ENCODE data around the gene SUFU.

The SUFU gene

DNA sequence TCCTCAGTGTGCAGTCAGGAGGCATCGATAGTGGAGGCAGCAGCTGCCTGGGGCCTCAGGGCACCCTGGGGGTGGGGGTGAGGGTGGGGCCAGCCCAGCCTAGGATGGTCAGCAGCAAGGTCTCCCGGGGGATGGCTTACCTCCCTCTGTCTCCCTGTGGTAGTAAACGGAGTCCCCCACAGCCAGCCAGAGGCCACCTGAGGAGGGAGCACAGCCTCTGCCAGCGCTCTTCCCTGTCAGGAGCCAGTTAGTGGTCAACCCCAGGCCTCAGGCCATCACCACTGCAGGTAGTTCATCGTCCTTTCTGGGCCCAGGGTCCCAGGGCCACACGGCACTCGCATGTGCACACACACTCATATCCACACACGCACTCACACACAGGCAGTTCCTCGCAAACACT is 23.4 kb upstream of the SUFU start:
- TF ChIP-seq, protein P1, sequence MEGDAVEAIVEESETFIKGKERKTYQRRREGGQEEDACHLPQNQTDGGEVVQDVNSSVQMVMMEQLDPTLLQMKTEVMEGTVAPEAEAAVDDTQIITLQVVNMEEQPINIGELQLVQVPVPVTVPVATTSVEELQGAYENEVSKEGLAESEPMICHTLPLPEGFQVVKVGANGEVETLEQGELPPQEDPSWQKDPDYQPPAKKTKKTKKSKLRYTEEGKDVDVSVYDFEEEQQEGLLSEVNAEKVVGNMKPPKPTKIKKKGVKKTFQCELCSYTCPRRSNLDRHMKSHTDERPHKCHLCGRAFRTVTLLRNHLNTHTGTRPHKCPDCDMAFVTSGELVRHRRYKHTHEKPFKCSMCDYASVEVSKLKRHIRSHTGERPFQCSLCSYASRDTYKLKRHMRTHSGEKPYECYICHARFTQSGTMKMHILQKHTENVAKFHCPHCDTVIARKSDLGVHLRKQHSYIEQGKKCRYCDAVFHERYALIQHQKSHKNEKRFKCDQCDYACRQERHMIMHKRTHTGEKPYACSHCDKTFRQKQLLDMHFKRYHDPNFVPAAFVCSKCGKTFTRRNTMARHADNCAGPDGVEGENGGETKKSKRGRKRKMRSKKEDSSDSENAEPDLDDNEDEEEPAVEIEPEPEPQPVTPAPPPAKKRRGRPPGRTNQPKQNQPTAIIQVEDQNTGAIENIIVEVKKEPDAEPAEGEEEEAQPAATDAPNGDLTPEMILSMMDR (IDR thresholded peaks at IDR 0.05; ENCODE audit: borderline replicate concordance, extremely low read depth, low read length, poor library complexity, severe bottlenecking), result no peak
- no peak for TF ChIP-seq EZH2 (IDR thresholded peaks at IDR 0.05; ENCODE audit: borderline replicate concordance, low read depth, low read length, severe bottlenecking)
- Histone ChIP-seq H3K4me1 (ENCODE audit: insufficient read depth, low read length) (no peaks in the 10 kb centered on the region), H4K20me1 (ENCODE audit: insufficient read depth, low read length) (peaks cover 30% of the 10 kb centered on the region), H3K4me3 (ENCODE audit: low read depth in 1 of 2, low read length in 2 of 2) (no peak overlapping the region), H3K4me2 (ENCODE audit: insufficient read depth, low read length) (no peak overlapping the region), H3K9ac (ENCODE audit: low read depth, low read length) (no peak overlapping the region), H3K27ac (ENCODE audit: low read length) (no peak overlapping the region), H3K79me2 (ENCODE audit: insufficient read depth, low read length) (no peaks in the 10 kb centered on the region), H3K27me3 (ENCODE audit: insufficient read depth, low read length, poor library complexity) (no peaks in the 10 kb centered on the region), H3K9me3 (ENCODE audit: insufficient read depth, low read length, severe bottlenecking) (no peaks in the 10 kb centered on the region), H3K36me3 (ENCODE audit: insufficient read depth, low read length) (peaks cover 84% of the 10 kb centered on the region), H2AFZ (ENCODE audit: low read depth, low read length) (no peak overlapping the region)
- DNase-seq, result no peak
- ATAC-seq (ENCODE audit: insufficient read depth, low read depth), result no peak

DNA sequence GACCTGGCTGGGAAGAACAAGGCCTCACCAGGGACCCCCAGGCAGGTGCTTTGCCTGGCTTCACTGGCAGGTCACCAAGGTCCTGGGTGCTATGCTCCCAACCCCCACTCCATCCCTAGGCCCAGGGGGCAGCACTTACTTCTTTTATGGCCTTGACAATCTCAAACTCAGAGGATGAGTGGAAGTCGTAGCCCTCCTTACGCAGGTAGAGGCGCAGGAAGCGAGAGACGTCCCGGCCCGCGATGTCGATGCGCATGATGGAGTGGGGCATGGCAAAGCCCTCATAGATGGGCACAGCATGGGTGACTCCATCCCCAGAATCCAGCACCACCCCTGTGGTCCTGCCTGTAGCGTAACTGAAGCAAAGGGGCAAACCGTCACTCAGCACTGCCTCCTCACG is 19.8 kb upstream of the SUFU start:
- H4K20me1 ChIP-seq (ENCODE audit: insufficient read depth, low read length), result peaks cover 31% of the 10 kb centered on the region
- ATAC-seq (ENCODE audit: insufficient read depth, low read depth) (no peak), DNase-seq (no peak)
- peaks cover 99% of the 10 kb centered on the region for H3K36me3 ChIP-seq (ENCODE audit: insufficient read depth, low read length)
- no peak for TF ChIP-seq EZH2 (IDR thresholded peaks at IDR 0.05; ENCODE audit: borderline replicate concordance, low read depth, low read length, severe bottlenecking)
- TF ChIP-seq, protein P1 (IDR thresholded peaks at IDR 0.05; ENCODE audit: borderline replicate concordance, extremely low read depth, low read length, poor library complexity, severe bottlenecking), result no peak
- H2AFZ ChIP-seq (ENCODE audit: low read depth, low read length), result no peak overlapping the region
- H3K27ac ChIP-seq (ENCODE audit: low read length), result no peak overlapping the region
- H3K9ac ChIP-seq (ENCODE audit: low read depth, low read length), result no peak overlapping the region
- H3K4me3 ChIP-seq (ENCODE audit: low read depth in 1 of 2, low read length in 2 of 2), result no peak overlapping the region
- H3K9me3 ChIP-seq (ENCODE audit: insufficient read depth, low read length, severe bottlenecking), result no peaks in the 10 kb centered on the region
- no peak overlapping the region for H3K4me2 ChIP-seq (ENCODE audit: insufficient read depth, low read length)
- H3K27me3 ChIP-seq (ENCODE audit: insufficient read depth, low read length, poor library complexity), result no peaks in the 10 kb centered on the region
- no peaks in the 10 kb centered on the region for H3K79me2 ChIP-seq (ENCODE audit: insufficient read depth, low read length)
- no peaks in the 10 kb centered on the region for H3K4me1 ChIP-seq (ENCODE audit: insufficient read depth, low read length)

DNA sequence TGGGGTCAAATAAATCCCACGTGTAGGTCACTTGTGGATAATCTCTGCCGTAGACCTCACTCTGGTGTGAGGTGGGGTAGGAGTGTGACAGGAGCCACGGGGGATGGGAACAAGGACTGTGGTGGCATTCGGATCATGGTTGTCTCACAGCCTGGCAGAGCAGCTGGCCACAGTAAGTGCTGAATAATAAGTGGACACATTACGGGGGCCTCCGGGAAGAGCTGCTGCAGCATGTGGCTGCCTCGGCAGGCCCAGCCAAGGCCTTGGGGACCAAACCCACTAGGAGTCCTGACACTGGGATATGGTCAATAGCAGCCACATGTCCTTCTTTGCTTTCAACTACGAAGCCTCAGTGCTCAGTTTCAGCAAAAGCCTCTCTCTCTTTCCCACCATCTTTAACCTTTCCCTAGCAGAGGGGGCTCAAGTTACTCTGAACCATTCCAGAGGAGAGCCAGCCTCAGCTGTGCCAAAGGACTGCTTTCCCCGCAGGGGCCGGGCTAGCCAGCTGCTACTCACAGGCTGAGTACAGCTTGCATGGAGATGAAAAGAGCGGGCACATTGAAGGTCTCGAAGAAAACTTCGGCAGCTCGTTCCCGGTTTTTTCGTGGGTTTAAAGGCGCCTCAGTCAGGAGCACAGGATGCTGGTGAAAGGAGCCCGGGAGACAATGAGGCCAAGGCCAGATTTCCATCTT is 18.5 kb upstream of the SUFU start:
- H3K27ac ChIP-seq (ENCODE audit: low read length), result no peak overlapping the region
- H3K9ac ChIP-seq (ENCODE audit: low read depth, low read length), result no peak overlapping the region
- H3K4me2 ChIP-seq (ENCODE audit: insufficient read depth, low read length), result no peak overlapping the region
- no peaks in the 10 kb centered on the region for H3K9me3 ChIP-seq (ENCODE audit: insufficient read depth, low read length, severe bottlenecking)
- DNase-seq (no peak), ATAC-seq (ENCODE audit: insufficient read depth, low read depth) (no peak)
- H3K4me3 ChIP-seq (ENCODE audit: low read depth in 1 of 2, low read length in 2 of 2), result no peak overlapping the region
- H3K4me1 ChIP-seq (ENCODE audit: insufficient read depth, low read length), result no peaks in the 10 kb centered on the region
- TF ChIP-seq, protein P1 (IDR thresholded peaks at IDR 0.05; ENCODE audit: borderline replicate concordance, extremely low read depth, low read length, poor library complexity, severe bottlenecking), result no peak
- no peak for TF ChIP-seq EZH2 (IDR thresholded peaks at IDR 0.05; ENCODE audit: borderline replicate concordance, low read depth, low read length, severe bottlenecking)
- no peak overlapping the region for H2AFZ ChIP-seq (ENCODE audit: low read depth, low read length)
- peaks cover 94% of the 10 kb centered on the region for H3K36me3 ChIP-seq (ENCODE audit: insufficient read depth, low read length)
- peaks cover 25% of the 10 kb centered on the region for H4K20me1 ChIP-seq (ENCODE audit: insufficient read depth, low read length)
- H3K27me3 ChIP-seq (ENCODE audit: insufficient read depth, low read length, poor library complexity), result no peaks in the 10 kb centered on the region
- H3K79me2 ChIP-seq (ENCODE audit: insufficient read depth, low read length), result peaks cover under 1% of the 10 kb centered on the region
